SK-N-SH (cell line): Measurements from ENCODE around the gene SDK1. TPM values are rescaled to one million over a fixed set of nuclear protein-coding genes. Genes with fewer than 3 reads are reported as not detected.

ENCODE experiments used
- CTCF ChIA-PET: fragments of 300-600, 350-600 bp; formaldehyde crosslinking; extraction: SDS; loops from one replicate; lab custom pipeline; 2021; lab: Yijun Ruan, JAX
- POLR2A ChIA-PET: fragments of 350-600 bp; sonication (Branson Sonifier 250); formaldehyde crosslinking; extraction: SDS; loops from one replicate; lab custom pipeline; 2020; ENCODE audit warnings: antibody characterized with exemption, inconsistent platforms; lab: Yijun Ruan, JAX
- DNase-seq: peaks from one replicate; pipeline ENCODE4 v3.0.0; 2012
- H2AFZ ChIP-seq: fragments of 200-600 bp; sonication (generic); 2 replicates; pipeline ENCODE4 v1.8.1; 2016; ENCODE audit warnings: antibody characterized with exemption, mild to moderate bottlenecking, low read depth
- H3F3A ChIP-seq: fragments of 200-600 bp; sonication (generic); replicated peaks from 2 replicates; pipeline ENCODE3; 2016; ENCODE audit warnings: antibody characterized with exemption, mild to moderate bottlenecking; ENCODE audit not compliant: insufficient read depth
- H3K27ac ChIP-seq, 2 experiments: fragments of 200-500 bp in 1 of 2; fragments of 200-600 bp in 1 of 2; sonication (Bioruptor generic) in 1 of 2; sonication (generic), shearing (Covaris generic) in 1 of 2; 2 replicates each; pipeline versions ENCODE4 v1.5.1 to v1.6.1; 2014 to 2016; ENCODE audit warnings: low read depth in 2 of 2, inconsistent platforms in 1 of 2, low read length in 1 of 2, mild to moderate bottlenecking in 1 of 2, mixed read lengths in 1 of 2
- H3K27me3 ChIP-seq: fragments of 200-600 bp; sonication (generic), shearing (Covaris generic); 2 replicates; pipeline ENCODE4 v1.6.1; 2016; ENCODE audit warnings: mixed run types; ENCODE audit not compliant: insufficient read depth
- H3K36me3 ChIP-seq, 2 experiments: fragments of 200-500 bp in 1 of 2; fragments of 200-600 bp in 1 of 2; sonication (Bioruptor generic) in 1 of 2; sonication (generic) in 1 of 2; replicated peaks in 1 of 2; 2 replicates each; pipeline versions ENCODE3 to v1.5.1; 2014 to 2016; ENCODE audit warnings: low read length in 1 of 2, mild to moderate bottlenecking in 1 of 2; ENCODE audit not compliant: insufficient read depth in 2 of 2, control insufficient read depth in 1 of 2
- H3K4me1 ChIP-seq, 2 experiments: fragments of 200-500 bp in 1 of 2; fragments of 200-600 bp in 1 of 2; sonication (Bioruptor generic) in 1 of 2; sonication (generic), shearing (Covaris generic) in 1 of 2; 2 replicates each; pipeline versions ENCODE4 v1.5.1 to v1.6.1; 2014 to 2016; ENCODE audit warnings: low read depth in 1 of 2, low read length in 1 of 2, mixed run types in 1 of 2; ENCODE audit not compliant: insufficient read depth in 2 of 2, control insufficient read depth in 1 of 2
- H3K4me2 ChIP-seq: fragments of 200-600 bp; sonication (generic), shearing (Covaris generic); 2 replicates; pipeline ENCODE4 v1.6.1; 2017; ENCODE audit warnings: mixed run types
- H3K4me3 ChIP-seq, 2 experiments: fragments of 200-500 bp in 1 of 2; fragments of 200-600 bp in 1 of 2; sonication (Bioruptor generic) in 1 of 2; sonication (generic), shearing (Covaris generic) in 1 of 2; 2 replicates each; pipeline versions ENCODE4 v1.5.1 to v1.8.1; 2014 to 2016; ENCODE audit warnings: low read depth in 2 of 2, inconsistent platforms in 1 of 2, low read length in 1 of 2, mild to moderate bottlenecking in 1 of 2, mixed read lengths in 1 of 2, moderate library complexity in 1 of 2
- H3K79me2 ChIP-seq: fragments of 200-600 bp; sonication (generic); 2 replicates; pipeline ENCODE4 v1.8.1; 2017; ENCODE audit warnings: mild to moderate bottlenecking; ENCODE audit not compliant: insufficient read depth
- H3K9ac ChIP-seq: fragments of 200-600 bp; sonication (generic); 2 replicates; pipeline ENCODE4 v1.6.1; 2017; ENCODE audit warnings: mixed run types
- H3K9me2 ChIP-seq: fragments of 200-600 bp; sonication (generic); 2 replicates; pipeline ENCODE4 v1.6.1; 2017; ENCODE audit warnings: mixed run types
- H3K9me3 ChIP-seq: fragments of 200-600 bp; sonication (generic); 2 replicates; pipeline ENCODE4 v1.6.1; 2017; ENCODE audit warnings: mixed run types, mild to moderate bottlenecking, moderate library complexity
- H4K20me1 ChIP-seq: fragments of 200-600 bp; sonication (generic); 2 replicates; pipeline ENCODE4 v1.6.1; 2017; ENCODE audit warnings: mild to moderate bottlenecking, mixed run types; ENCODE audit not compliant: insufficient read depth
- CHD2 ChIP-seq: fragments of 150-350 bp; IDR thresholded peaks from 2 replicates; pipeline ENCODE4 v1.6.1; 2018; ENCODE audit warnings: low read length; ENCODE audit not compliant: partially characterized antibody
- ELF1 ChIP-seq: IDR thresholded peaks from 2 replicates; pipeline ENCODE4 v1.4.0; 2012
- EP300 ChIP-seq, 2 experiments: IDR thresholded peaks; 2 replicates each; pipeline versions ENCODE4 v1.4.0 to v1.6.1; 2012; ENCODE audit warnings: borderline replicate concordance in 1 of 2, low read depth in 1 of 2, low read length in 1 of 2
- EZH2phosphoT487 ChIP-seq: fragments of 200-600 bp; sonication (generic); IDR thresholded peaks from 2 replicates; pipeline ENCODE4 v1.6.1; 2017; ENCODE audit warnings: low read depth, mixed run types, mild to moderate bottlenecking, antibody characterized with exemption, moderate library complexity, borderline replicate concordance
- FOSL2 ChIP-seq: IDR thresholded peaks from 2 replicates; pipeline ENCODE4 v1.4.0; 2012; ENCODE audit warnings: low read depth, mild to moderate bottlenecking, moderate library complexity, borderline replicate concordance
- GATA2 ChIP-seq: sonication (generic); formaldehyde crosslinking; IDR thresholded peaks from 2 replicates; pipeline ENCODE4 v1.5.0; 2020; ENCODE audit warnings: mild to moderate bottlenecking, missing genetic modification reagents
- MAX ChIP-seq: IDR thresholded peaks from 2 replicates; pipeline ENCODE4 v1.4.0; 2012; ENCODE audit warnings: low read depth
- MXI1 ChIP-seq: IDR thresholded peaks from 2 replicates; pipeline ENCODE4 v1.6.1; 2012; ENCODE audit warnings: mild to moderate bottlenecking, low read depth, low read length, improper control_type of control experiment
- NFIC ChIP-seq: IDR thresholded peaks from 2 replicates; pipeline ENCODE4 v1.4.0; 2012; ENCODE audit warnings: borderline replicate concordance
- NRF1 ChIP-seq: IDR thresholded peaks from 2 replicates; pipeline ENCODE4 v1.6.1; 2012; ENCODE audit warnings: low read depth, mild to moderate bottlenecking, low read length
- RAD21 ChIP-seq: IDR thresholded peaks from 2 replicates; pipeline ENCODE4 v1.6.1; 2012; ENCODE audit warnings: mild to moderate bottlenecking, low read length
- RCOR1 ChIP-seq: fragments of 150-350 bp; IDR thresholded peaks from 2 replicates; pipeline ENCODE4 v1.6.1; 2017; ENCODE audit warnings: antibody characterized with exemption, low read length
- REST ChIP-seq: IDR thresholded peaks from 2 replicates; pipeline ENCODE4 v1.6.1; 2012; ENCODE audit warnings: mild to moderate bottlenecking, low read depth, low read length, moderate library complexity
- RXRA ChIP-seq: IDR thresholded peaks from 2 replicates; pipeline ENCODE4 v1.4.0; 2012; ENCODE audit warnings: low read depth, mild to moderate bottlenecking, borderline replicate concordance
- SIN3A ChIP-seq: IDR thresholded peaks from 2 replicates; pipeline ENCODE4 v1.6.1; 2012; ENCODE audit warnings: low read depth, mild to moderate bottlenecking, low read length, moderate library complexity, borderline replicate concordance
- SMC3 ChIP-seq: IDR thresholded peaks from 2 replicates; pipeline ENCODE4 v1.6.1; 2012; ENCODE audit warnings: low read depth, low read length, improper control_type of control experiment
- TAF1 ChIP-seq: IDR thresholded peaks from 2 replicates; pipeline ENCODE4 v1.6.1; 2012; ENCODE audit warnings: low read depth, mild to moderate bottlenecking, low read length, moderate library complexity, borderline replicate concordance
- USF1 ChIP-seq: IDR thresholded peaks from 2 replicates; pipeline ENCODE4 v1.4.0; 2012; ENCODE audit warnings: low read depth, borderline replicate concordance
- WGBS: methylation state at CpG from one replicate; pipeline ENCODE4 v1.1.6; 2017; ENCODE audit warnings: low lambda C conversion rate; 5-methylcytosine and 5-hydroxymethylcytosine counted together
- polyA plus RNA-seq, 3 experiments: library from polyadenylated mRNA; depleted of rRNA; stranded (reverse); fragments of >200 nt; gene quantifications; 2 replicates each; pipeline ENCODE4 v1.2.3, GENCODE V29; 2012

The SDK1 gene
- polyA plus RNA-seq, 1 of the 3 experiments (the other 2 are of a cell fraction) = 1.2 TPM

GRCh38 chr7:4000139-4000538 is 699.1 kb downstream of the SDK1 start:
- Histone ChIP-seq H3K4me1 (no peaks in the 10 kb centered on the region), H3K4me3 (no peak overlapping the region), H3K9me3 (no peaks in the 10 kb centered on the region), H4K20me1 (no peaks in the 10 kb centered on the region), H3K9me2 (no peaks in the 10 kb centered on the region), H3K36me3 (no peaks in the 10 kb centered on the region), H3F3A (no peaks in the 10 kb centered on the region), H3K27ac (no peak overlapping the region), H3K4me2 (no peak overlapping the region), H3K79me2 (no peaks in the 10 kb centered on the region), H3K27me3 (no peaks in the 10 kb centered on the region), H2AFZ (no peak overlapping the region), H3K9ac (no peak overlapping the region)
- WGBS = 65% methylated on average over 8 of the region's 8 CpGs
- DNase-seq = no peak
- ChIA-PET POLR2A (interaction anchor here (0.7 kb wide), 1 partner anchor 10 kb away, joined by 3 read pairs; no protein-coding TSS in a partner anchor), CTCF (interaction anchor here (0.6 to 2.1 kb wide), 5 partner anchors 8 to 955 kb away, joined by 3 to 11 read pairs (median 3); no protein-coding TSS in a partner anchor)
- TF ChIP-seq NRF1 = no peak
- TF ChIP-seq FOSL2 = no peak
- TF ChIP-seq TAF1 = no peak
- TF ChIP-seq USF1 = no peak
- no peak for TF ChIP-seq MAX
- TF ChIP-seq MXI1 = no peak
- no peak for TF ChIP-seq SMC3
- no peak for TF ChIP-seq RXRA
- TF ChIP-seq ELF1 = no peak
- TF ChIP-seq RAD21 = no peak
- no peak for TF ChIP-seq RCOR1
- no peak for TF ChIP-seq NFIC
- TF ChIP-seq EP300 (IDR thresholded peaks at IDR 0.05; ENCODE audit: borderline replicate concordance in 1 of 2, low read depth in 1 of 2, low read length in 1 of 2) = no peak
- TF ChIP-seq SIN3A = no peak
- no peak for TF ChIP-seq REST
- no peak for TF ChIP-seq GATA2 (CRISPR knock-in tag)
- TF ChIP-seq CHD2 = no peak
- no peak for TF ChIP-seq EZH2phosphoT487
